SU-DHL-6 (cell line): ENCODE data around the gene TRPT1.

ENCODE experiments used
- EZH2phosphoT487 ChIP-seq: fragments of 200-600 bp; sonication (generic), shearing (Covaris generic); conservative IDR thresholded peaks from 2 replicates; pipeline ENCODE4 v1.6.1; 2018; ENCODE audit warnings: mild to moderate bottlenecking, antibody characterized with exemption, low read length, moderate library complexity, mixed read lengths
- TF ChIP-seq, protein P1 (sequence below): fragments of 200-600 bp; sonication (generic); IDR thresholded peaks from one replicate; pipeline ENCODE4 v1.5.1; 2017; ENCODE audit warnings: antibody characterized with exemption, mild to moderate bottlenecking, low read length, moderate library complexity; ENCODE audit not compliant: insufficient read depth, poor library complexity, severe bottlenecking

DNA sequence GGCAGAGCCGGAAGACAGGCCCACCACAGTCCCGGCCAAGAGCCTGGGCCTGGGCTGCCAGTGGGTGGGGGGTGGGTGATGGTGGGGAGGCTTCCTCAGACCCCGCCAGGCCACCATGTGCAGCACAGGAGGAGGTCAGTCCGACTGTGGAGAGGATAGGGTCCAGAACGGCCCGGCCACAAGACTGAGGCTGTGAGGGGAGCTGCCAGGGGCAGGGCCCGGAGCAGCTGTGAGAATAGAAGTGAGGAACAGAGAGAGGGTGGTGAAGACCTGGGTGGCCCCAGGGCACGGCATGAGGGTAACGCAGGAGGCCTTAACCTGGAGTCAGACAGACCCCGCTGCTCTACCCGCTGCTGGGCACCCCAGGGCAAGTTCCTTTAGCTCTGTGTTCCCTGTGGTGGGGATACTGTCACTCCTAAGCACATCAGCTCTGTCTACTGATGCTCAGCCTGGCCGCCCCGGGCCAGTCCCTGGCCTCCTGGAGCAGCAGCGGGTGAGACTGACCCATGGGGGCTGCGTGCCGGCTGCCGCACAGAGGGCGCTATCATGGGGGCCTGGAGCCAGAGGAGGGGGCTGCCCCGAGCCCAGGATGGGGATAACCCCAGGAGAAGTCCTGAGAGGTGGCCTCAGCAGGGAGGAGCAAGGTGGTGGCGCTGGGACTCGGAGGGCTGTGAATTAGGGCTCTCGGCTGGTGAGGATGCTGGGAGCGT, 17.7 kb downstream of the TRPT1 start:
- TF ChIP-seq, protein P1, sequence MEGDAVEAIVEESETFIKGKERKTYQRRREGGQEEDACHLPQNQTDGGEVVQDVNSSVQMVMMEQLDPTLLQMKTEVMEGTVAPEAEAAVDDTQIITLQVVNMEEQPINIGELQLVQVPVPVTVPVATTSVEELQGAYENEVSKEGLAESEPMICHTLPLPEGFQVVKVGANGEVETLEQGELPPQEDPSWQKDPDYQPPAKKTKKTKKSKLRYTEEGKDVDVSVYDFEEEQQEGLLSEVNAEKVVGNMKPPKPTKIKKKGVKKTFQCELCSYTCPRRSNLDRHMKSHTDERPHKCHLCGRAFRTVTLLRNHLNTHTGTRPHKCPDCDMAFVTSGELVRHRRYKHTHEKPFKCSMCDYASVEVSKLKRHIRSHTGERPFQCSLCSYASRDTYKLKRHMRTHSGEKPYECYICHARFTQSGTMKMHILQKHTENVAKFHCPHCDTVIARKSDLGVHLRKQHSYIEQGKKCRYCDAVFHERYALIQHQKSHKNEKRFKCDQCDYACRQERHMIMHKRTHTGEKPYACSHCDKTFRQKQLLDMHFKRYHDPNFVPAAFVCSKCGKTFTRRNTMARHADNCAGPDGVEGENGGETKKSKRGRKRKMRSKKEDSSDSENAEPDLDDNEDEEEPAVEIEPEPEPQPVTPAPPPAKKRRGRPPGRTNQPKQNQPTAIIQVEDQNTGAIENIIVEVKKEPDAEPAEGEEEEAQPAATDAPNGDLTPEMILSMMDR, result no peak
- TF ChIP-seq EZH2phosphoT487, result no peak
